ENCODE measurements around the gene TNS3.

Gene TNS3

GRCh38 chr7:47304727-47305719 lies 276.9 kb downstream of the TNS3 start:
- H3K4me3 ChIP-seq (ENCODE audit: low read length), result no peak overlapping the region
- no peak overlapping the region for H2AFZ ChIP-seq (ENCODE audit: low read depth, low read length)
- peaks cover 3% of the 10 kb centered on the region for H3K9me3 ChIP-seq (ENCODE audit: low read length)
- H3K27me3 ChIP-seq (ENCODE audit: insufficient read depth, low read length), result no peaks in the 10 kb centered on the region
- no peaks in the 10 kb centered on the region for H3K4me1 ChIP-seq (ENCODE audit: insufficient read depth, low read length)
- peaks cover 14% of the 10 kb centered on the region for H3K36me3 ChIP-seq (ENCODE audit: insufficient read depth, low read length)

- Histone ChIP-seq H2AFZ (ENCODE audit: low read depth, low read length) (no peak overlapping the region), H3K36me3 (ENCODE audit: insufficient read depth, low read length) (peaks cover 14% of the 10 kb centered on the region), H3K4me3 (ENCODE audit: low read length) (no peak overlapping the region), H3K4me1 (ENCODE audit: insufficient read depth, low read length) (no peaks in the 10 kb centered on the region), H3K27me3 (ENCODE audit: insufficient read depth, low read length) (no peaks in the 10 kb centered on the region), H3K9me3 (ENCODE audit: low read length) (peaks cover 3% of the 10 kb centered on the region)
Observed at GRCh38 chr7:47303695-47304453, 278.0 kb downstream of the TNS3 start.

GRCh38 chr7:47303014-47303694 lies 278.8 kb downstream of the TNS3 start:
- Histone ChIP-seq H3K4me3 (ENCODE audit: low read length) (no peak overlapping the region), H3K9me3 (ENCODE audit: low read length) (no peaks in the 10 kb centered on the region), H3K4me1 (ENCODE audit: insufficient read depth, low read length) (no peaks in the 10 kb centered on the region), H3K36me3 (ENCODE audit: insufficient read depth, low read length) (peaks cover 14% of the 10 kb centered on the region), H3K27me3 (ENCODE audit: insufficient read depth, low read length) (no peaks in the 10 kb centered on the region), H2AFZ (ENCODE audit: low read depth, low read length) (no peak overlapping the region)

GRCh38 chr7:47302560-47302959 lies 279.4 kb downstream of the TNS3 start:
- H3K27me3 ChIP-seq (ENCODE audit: insufficient read depth, low read length), result no peaks in the 10 kb centered on the region
- H3K36me3 ChIP-seq (ENCODE audit: insufficient read depth, low read length), result peaks cover 14% of the 10 kb centered on the region
- H3K4me3 ChIP-seq (ENCODE audit: low read length), result no peak overlapping the region
- no peaks in the 10 kb centered on the region for H3K9me3 ChIP-seq (ENCODE audit: low read length)
- H3K4me1 ChIP-seq (ENCODE audit: insufficient read depth, low read length), result no peaks in the 10 kb centered on the region
- no peak overlapping the region for H2AFZ ChIP-seq (ENCODE audit: low read depth, low read length)

GRCh38 chr7:47301657-47302295 lies 280.1 kb downstream of the TNS3 start:
- no peaks in the 10 kb centered on the region for H3K27me3 ChIP-seq (ENCODE audit: insufficient read depth, low read length)
- no peaks in the 10 kb centered on the region for H3K4me1 ChIP-seq (ENCODE audit: insufficient read depth, low read length)
- H3K36me3 ChIP-seq (ENCODE audit: insufficient read depth, low read length), result peaks cover 14% of the 10 kb centered on the region
- H3K4me3 ChIP-seq (ENCODE audit: low read length), result no peak overlapping the region
- no peaks in the 10 kb centered on the region for H3K9me3 ChIP-seq (ENCODE audit: low read length)
- no peak overlapping the region for H2AFZ ChIP-seq (ENCODE audit: low read depth, low read length)

- H3K4me3 ChIP-seq (ENCODE audit: low read length), result no peak overlapping the region
- H3K27me3 ChIP-seq (ENCODE audit: insufficient read depth, low read length), result no peaks in the 10 kb centered on the region
- peaks cover 14% of the 10 kb centered on the region for H3K36me3 ChIP-seq (ENCODE audit: insufficient read depth, low read length)
- no peak overlapping the region for H2AFZ ChIP-seq (ENCODE audit: low read depth, low read length)
- no peaks in the 10 kb centered on the region for H3K4me1 ChIP-seq (ENCODE audit: insufficient read depth, low read length)
- H3K9me3 ChIP-seq (ENCODE audit: low read length), result no peaks in the 10 kb centered on the region
Observed at GRCh38 chr7:47301105-47301477, 280.8 kb downstream of the TNS3 start.

GRCh38 chr7:47300472-47301104 lies 281.3 kb downstream of the TNS3 start:
- H2AFZ ChIP-seq (ENCODE audit: low read depth, low read length), result no peak overlapping the region
- no peaks in the 10 kb centered on the region for H3K9me3 ChIP-seq (ENCODE audit: low read length)
- H3K4me3 ChIP-seq (ENCODE audit: low read length), result no peak overlapping the region
- H3K4me1 ChIP-seq (ENCODE audit: insufficient read depth, low read length), result no peaks in the 10 kb centered on the region
- H3K36me3 ChIP-seq (ENCODE audit: insufficient read depth, low read length), result peaks cover 14% of the 10 kb centered on the region
- no peaks in the 10 kb centered on the region for H3K27me3 ChIP-seq (ENCODE audit: insufficient read depth, low read length)

GRCh38 chr7:47299496-47299895 lies 282.4 kb downstream of the TNS3 start:
- Histone ChIP-seq H3K4me3 (ENCODE audit: low read length) (no peak overlapping the region), H2AFZ (ENCODE audit: low read depth, low read length) (no peak overlapping the region), H3K9me3 (ENCODE audit: low read length) (no peaks in the 10 kb centered on the region), H3K36me3 (ENCODE audit: insufficient read depth, low read length) (peaks cover 14% of the 10 kb centered on the region), H3K4me1 (ENCODE audit: insufficient read depth, low read length) (no peaks in the 10 kb centered on the region), H3K27me3 (ENCODE audit: insufficient read depth, low read length) (no peaks in the 10 kb centered on the region)

GRCh38 chr7:47298636-47299035 lies 283.3 kb downstream of the TNS3 start:
- H3K9me3 ChIP-seq (ENCODE audit: low read length), result no peaks in the 10 kb centered on the region
- no peaks in the 10 kb centered on the region for H3K27me3 ChIP-seq (ENCODE audit: insufficient read depth, low read length)
- no peak overlapping the region for H3K4me3 ChIP-seq (ENCODE audit: low read length)
- peaks cover 14% of the 10 kb centered on the region for H3K36me3 ChIP-seq (ENCODE audit: insufficient read depth, low read length)
- no peaks in the 10 kb centered on the region for H3K4me1 ChIP-seq (ENCODE audit: insufficient read depth, low read length)
- H2AFZ ChIP-seq (ENCODE audit: low read depth, low read length), result no peak overlapping the region

GRCh38 chr7:47297120-47297519 lies 284.8 kb downstream of the TNS3 start:
- peaks cover 20% of the 10 kb centered on the region for H3K36me3 ChIP-seq (ENCODE audit: insufficient read depth, low read length)
- no peak overlapping the region for H3K4me3 ChIP-seq (ENCODE audit: low read length)
- no peaks in the 10 kb centered on the region for H3K27me3 ChIP-seq (ENCODE audit: insufficient read depth, low read length)
- H3K9me3 ChIP-seq (ENCODE audit: low read length), result no peaks in the 10 kb centered on the region
- no peaks in the 10 kb centered on the region for H3K4me1 ChIP-seq (ENCODE audit: insufficient read depth, low read length)
- no peak overlapping the region for H2AFZ ChIP-seq (ENCODE audit: low read depth, low read length)

- Histone ChIP-seq H3K4me3 (ENCODE audit: low read length) (no peak overlapping the region), H3K27me3 (ENCODE audit: insufficient read depth, low read length) (no peaks in the 10 kb centered on the region), H3K36me3 (ENCODE audit: insufficient read depth, low read length) (peaks cover 21% of the 10 kb centered on the region), H3K9me3 (ENCODE audit: low read length) (no peaks in the 10 kb centered on the region), H2AFZ (ENCODE audit: low read depth, low read length) (no peak overlapping the region), H3K4me1 (ENCODE audit: insufficient read depth, low read length) (no peaks in the 10 kb centered on the region)
Observed at GRCh38 chr7:47295606-47296005, 286.3 kb downstream of the TNS3 start.

- H3K36me3 ChIP-seq (ENCODE audit: insufficient read depth, low read length), result peaks cover 23% of the 10 kb centered on the region
- no peaks in the 10 kb centered on the region for H3K9me3 ChIP-seq (ENCODE audit: low read length)
- H3K4me1 ChIP-seq (ENCODE audit: insufficient read depth, low read length), result no peaks in the 10 kb centered on the region
- H3K4me3 ChIP-seq (ENCODE audit: low read length), result no peak overlapping the region
- no peak overlapping the region for H2AFZ ChIP-seq (ENCODE audit: low read depth, low read length)
- H3K27me3 ChIP-seq (ENCODE audit: insufficient read depth, low read length), result no peaks in the 10 kb centered on the region
Observed at GRCh38 chr7:47294556-47295222, 287.2 kb downstream of the TNS3 start.
